ENCODE data around the gene SLCO3A1.

DNA sequence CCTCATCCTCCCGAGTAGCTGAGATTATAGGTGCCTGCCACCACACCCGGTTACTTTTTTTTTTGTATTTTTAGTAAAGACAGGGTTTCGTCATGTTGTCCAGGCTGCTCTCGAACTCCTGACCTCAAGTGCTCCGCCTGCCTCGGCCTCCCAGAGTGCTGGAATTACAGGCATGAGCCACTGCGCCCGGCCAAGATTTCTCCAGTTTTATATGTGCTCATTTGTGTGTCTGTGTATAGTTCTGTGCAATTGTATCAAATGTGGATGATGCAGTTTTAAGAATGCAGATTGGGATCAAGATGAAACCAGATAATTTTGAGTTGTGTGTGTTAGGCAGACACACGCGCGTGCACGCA, 68.3 kb downstream of the SLCO3A1 start:
- TF ChIP-seq, protein P1, sequence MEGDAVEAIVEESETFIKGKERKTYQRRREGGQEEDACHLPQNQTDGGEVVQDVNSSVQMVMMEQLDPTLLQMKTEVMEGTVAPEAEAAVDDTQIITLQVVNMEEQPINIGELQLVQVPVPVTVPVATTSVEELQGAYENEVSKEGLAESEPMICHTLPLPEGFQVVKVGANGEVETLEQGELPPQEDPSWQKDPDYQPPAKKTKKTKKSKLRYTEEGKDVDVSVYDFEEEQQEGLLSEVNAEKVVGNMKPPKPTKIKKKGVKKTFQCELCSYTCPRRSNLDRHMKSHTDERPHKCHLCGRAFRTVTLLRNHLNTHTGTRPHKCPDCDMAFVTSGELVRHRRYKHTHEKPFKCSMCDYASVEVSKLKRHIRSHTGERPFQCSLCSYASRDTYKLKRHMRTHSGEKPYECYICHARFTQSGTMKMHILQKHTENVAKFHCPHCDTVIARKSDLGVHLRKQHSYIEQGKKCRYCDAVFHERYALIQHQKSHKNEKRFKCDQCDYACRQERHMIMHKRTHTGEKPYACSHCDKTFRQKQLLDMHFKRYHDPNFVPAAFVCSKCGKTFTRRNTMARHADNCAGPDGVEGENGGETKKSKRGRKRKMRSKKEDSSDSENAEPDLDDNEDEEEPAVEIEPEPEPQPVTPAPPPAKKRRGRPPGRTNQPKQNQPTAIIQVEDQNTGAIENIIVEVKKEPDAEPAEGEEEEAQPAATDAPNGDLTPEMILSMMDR (IDR thresholded peaks at IDR 0.05; ENCODE audit: low read depth, low read length): no peak
- TF ChIP-seq EZH2phosphoT487 (IDR thresholded peaks at IDR 0.05; ENCODE audit: low read depth): no peak
